Subcutaneous abdominal adipose tissue (tissue), 5 donors: ENCODE results near the gene SLC6A3.

ENCODE experiments used
- H3K27ac ChIP-seq: one replicate; pipeline ENCODE4 v1.7.0; 2013; ENCODE audit warnings: low read depth, mild to moderate bottlenecking, inconsistent platforms, low read length, moderate library complexity
- H3K27me3 ChIP-seq, 5 donors: one replicate each; pipeline ENCODE4 v1.7.0; 2013; ENCODE audit warnings: low read length in 5 of 5, inconsistent platforms in 1 of 5; ENCODE audit not compliant: control insufficient read depth in 5 of 5, insufficient read depth in 4 of 5
- H3K36me3 ChIP-seq, 5 donors: one replicate each; pipeline ENCODE4 v1.7.0; 2013; ENCODE audit warnings: low read length in 5 of 5; ENCODE audit not compliant: control insufficient read depth in 5 of 5, insufficient read depth in 5 of 5
- H3K4me1 ChIP-seq, 5 donors: one replicate each; pipeline ENCODE4 v1.7.0; 2013; ENCODE audit warnings: low read length in 5 of 5, mild to moderate bottlenecking in 3 of 5, moderate library complexity in 1 of 5; ENCODE audit not compliant: control insufficient read depth in 5 of 5, insufficient read depth in 5 of 5
- H3K4me3 ChIP-seq, 5 donors: one replicate each; pipeline ENCODE4 v1.7.0; 2013; ENCODE audit warnings: low read length in 5 of 5, low read depth in 1 of 5
- H3K9ac ChIP-seq, 5 donors: one replicate each; pipeline ENCODE4 v1.7.0; 2013; ENCODE audit warnings: low read length in 5 of 5, mild to moderate bottlenecking in 4 of 5, moderate library complexity in 3 of 5
- H3K9me3 ChIP-seq, 5 donors: one replicate each; pipeline ENCODE4 v1.7.0; 2013; ENCODE audit warnings: low read length in 5 of 5; ENCODE audit not compliant: control insufficient read depth in 5 of 5
- donor health status: healthy.
- donor health status: healthy.
- donor health status: healthy.
- donor health status: healthy.
- donor health status: healthy.

SLC6A3 gene

GRCh38 chr5:1358726-1359025 is 86.6 kb downstream of the SLC6A3 start:
- Histone ChIP-seq H3K4me1 (no peaks in the 10 kb centered on the region), H3K4me3 (no peak overlapping the region), H3K9me3 (no peaks in the 10 kb centered on the region), H3K27me3 (peaks cover 18 to 61% (median 40%) of the 10 kb centered on the region in 5 donors), H3K9ac (no peak overlapping the region), H3K36me3 (no peaks in the 10 kb centered on the region), H3K27ac (no peak overlapping the region)

- Histone ChIP-seq H3K4me1 (no peaks in the 10 kb centered on the region), H3K36me3 (no peaks in the 10 kb centered on the region), H3K9ac (no peak overlapping the region), H3K27me3 (peaks cover 14 to 55% (median 38%) of the 10 kb centered on the region in 5 donors), H3K9me3 (no peaks in the 10 kb centered on the region), H3K27ac (no peak overlapping the region), H3K4me3 (no peak overlapping the region)
These were observed 87.1 kb downstream of the SLC6A3 start for GRCh38 chr5:1357946-1358725.

GRCh38 chr5:1356873-1357787 is 88.1 kb downstream of the SLC6A3 start:
- Histone ChIP-seq H3K9me3 (no peaks in the 10 kb centered on the region), H3K4me3 (no peak overlapping the region), H3K4me1 (no peaks in the 10 kb centered on the region), H3K9ac (no peak overlapping the region), H3K27me3 (peaks cover 13 to 47% (median 35%) of the 10 kb centered on the region in 5 donors), H3K27ac (no peak overlapping the region), H3K36me3 (no peaks in the 10 kb centered on the region)

- no peaks in the 10 kb centered on the region for H3K9me3 ChIP-seq
- H3K4me3 ChIP-seq = no peak overlapping the region
- no peaks in the 10 kb centered on the region for H3K36me3 ChIP-seq
- H3K27me3 ChIP-seq = peaks cover 7 to 36% (median 26%) of the 10 kb centered on the region in 5 donors
- no peak overlapping the region for H3K27ac ChIP-seq
- H3K9ac ChIP-seq = no peak overlapping the region
- no peaks in the 10 kb centered on the region for H3K4me1 ChIP-seq
These were observed 90.7 kb downstream of the SLC6A3 start for GRCh38 chr5:1354576-1354975.

DNA sequence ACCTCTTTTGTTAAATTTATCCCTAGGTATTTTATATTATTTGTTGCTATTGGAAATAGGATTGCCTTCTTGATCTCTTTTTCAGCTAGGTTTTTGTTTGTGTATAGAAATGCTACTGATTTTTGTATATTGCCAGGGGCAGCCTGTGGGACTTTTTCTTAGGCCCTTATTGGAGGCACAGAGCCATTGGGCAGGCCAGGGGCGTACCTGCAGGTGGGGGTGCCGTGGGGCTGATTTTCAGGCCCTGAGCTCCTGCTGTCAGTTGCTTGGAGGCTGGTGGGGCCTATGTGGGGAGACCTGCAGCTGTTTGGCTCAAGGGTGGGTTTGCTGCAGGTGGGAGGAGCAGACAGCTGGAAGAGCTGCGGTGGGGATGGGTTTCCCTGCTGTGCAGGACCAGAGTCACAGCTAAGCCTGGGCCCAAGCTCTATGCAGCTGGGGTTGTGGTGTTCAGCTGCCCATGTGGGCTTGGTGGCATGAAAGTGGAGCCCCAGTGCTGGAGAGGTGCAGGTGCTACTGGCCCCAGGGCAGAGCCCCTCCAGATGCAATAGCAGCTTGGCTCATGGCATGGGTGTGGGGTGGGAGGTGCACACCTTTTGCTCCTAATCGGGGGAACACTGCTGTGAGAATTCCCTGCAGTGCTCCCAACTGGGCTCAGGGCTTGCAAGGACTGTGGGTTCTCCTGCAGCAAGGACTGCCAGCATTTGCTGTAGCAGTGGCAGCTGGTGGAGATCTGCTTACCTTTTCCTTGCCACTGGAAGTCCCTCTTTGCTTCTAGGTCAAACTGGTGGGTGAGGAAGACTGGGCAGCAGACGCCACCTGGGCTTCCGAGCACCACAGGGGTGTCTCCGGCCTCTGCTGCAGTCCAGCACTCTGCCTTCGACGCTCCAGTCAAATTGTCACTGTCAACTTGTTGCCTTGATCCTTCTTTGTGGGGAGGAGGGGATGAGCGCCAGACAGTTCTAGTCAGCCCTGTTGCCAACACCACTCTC is 92.7 kb downstream of the SLC6A3 start:
- Histone ChIP-seq H3K27me3 (peaks cover 7 to 17% (median 8%) of the 10 kb centered on the region in 5 donors), H3K27ac (no peak overlapping the region), H3K9ac (no peak overlapping the region), H3K4me1 (no peaks in the 10 kb centered on the region), H3K36me3 (no peaks in the 10 kb centered on the region), H3K9me3 (no peaks in the 10 kb centered on the region), H3K4me3 (no peak overlapping the region)

- Histone ChIP-seq H3K4me1 (peaks cover 0 to 2% (median 1%) of the 10 kb centered on the region in 5 donors), H3K27ac (no peak overlapping the region), H3K36me3 (no peaks in the 10 kb centered on the region), H3K9ac (no peak overlapping the region), H3K27me3 (peaks cover 0 to 6% (median 3%) of the 10 kb centered on the region in 5 donors), H3K4me3 (no peak overlapping the region), H3K9me3 (no peaks in the 10 kb centered on the region)
These were observed 94.1 kb downstream of the SLC6A3 start for GRCh38 chr5:1351156-1351555.

DNA sequence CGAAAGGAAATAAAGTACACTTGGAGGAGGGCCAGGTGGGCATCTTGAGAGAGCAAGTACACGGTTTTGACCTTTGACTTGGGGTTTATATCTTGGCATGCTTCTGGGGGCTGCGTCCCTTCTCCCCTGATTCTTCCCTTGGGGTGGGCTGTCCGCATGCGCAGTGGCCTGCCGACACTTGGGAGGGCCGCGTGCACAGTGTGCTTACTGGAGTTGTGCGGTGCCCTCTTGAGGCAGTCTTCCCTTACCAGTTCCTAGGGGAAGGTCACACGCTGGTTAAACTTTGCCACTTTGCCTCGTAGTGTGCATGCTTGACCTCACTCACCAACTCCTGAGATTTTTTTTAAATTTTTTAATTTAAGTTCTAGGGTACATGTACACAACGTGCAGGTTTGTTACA is 96.0 kb downstream of the SLC6A3 start:
- Histone ChIP-seq H3K36me3 (no peaks in the 10 kb centered on the region), H3K4me1 (peaks cover 0 to 16% (median 12%) of the 10 kb centered on the region in 5 donors), H3K4me3 (no peak overlapping the region), H3K9ac (no peak overlapping the region), H3K27ac (no peak overlapping the region), H3K9me3 (no peaks in the 10 kb centered on the region), H3K27me3 (peaks cover 0 to 3% (median 0%) of the 10 kb centered on the region in 5 donors)

GRCh38 chr5:1348986-1349245 is 96.3 kb downstream of the SLC6A3 start:
- H3K27ac ChIP-seq = no peak overlapping the region
- H3K4me3 ChIP-seq = no peak overlapping the region
- H3K9me3 ChIP-seq = no peaks in the 10 kb centered on the region
- H3K27me3 ChIP-seq = peaks cover 0 to 3% (median 0%) of the 10 kb centered on the region in 5 donors
- H3K9ac ChIP-seq = no peak overlapping the region
- peaks cover 3 to 19% (median 16%) of the 10 kb centered on the region in 5 donors for H3K4me1 ChIP-seq
- no peaks in the 10 kb centered on the region for H3K36me3 ChIP-seq

- peaks cover 4 to 29% (median 26%) of the 10 kb centered on the region in 5 donors for H3K4me1 ChIP-seq
- no peak overlapping the region for H3K27ac ChIP-seq
- no peak overlapping the region for H3K9ac ChIP-seq
- H3K27me3 ChIP-seq = no peaks in the 10 kb centered on the region
- H3K36me3 ChIP-seq = peaks cover 0 to 4% (median under 1%) of the 10 kb centered on the region in 5 donors
- H3K9me3 ChIP-seq = no peaks in the 10 kb centered on the region
- no peak overlapping the region for H3K4me3 ChIP-seq
These were observed 97.7 kb downstream of the SLC6A3 start for GRCh38 chr5:1347571-1347970.
